Dedifferentiated amniotic fluid mesenchymal stem cell (primary cell): Measurements from ENCODE around the gene EHD2.
"Not testable (repeated sequence)": the region's sequence is repeated elsewhere in the genome, so short reads cannot be mapped to it uniquely, and the experiment has no call there.

Experiments used
- DNase-seq: peaks from one replicate; pipeline ENCODE4 v3.0.0-alpha.2; 2016; ENCODE audit errors: extremely low spot score

EHD2 gene

GRCh38 chr19:47749326-47749725, 36.1 kb downstream of the EHD2 start:
- DNase-seq = no peak

GRCh38 chr19:47750752-47751151, 37.5 kb downstream of the EHD2 start:
- no peak for DNase-seq

DNA sequence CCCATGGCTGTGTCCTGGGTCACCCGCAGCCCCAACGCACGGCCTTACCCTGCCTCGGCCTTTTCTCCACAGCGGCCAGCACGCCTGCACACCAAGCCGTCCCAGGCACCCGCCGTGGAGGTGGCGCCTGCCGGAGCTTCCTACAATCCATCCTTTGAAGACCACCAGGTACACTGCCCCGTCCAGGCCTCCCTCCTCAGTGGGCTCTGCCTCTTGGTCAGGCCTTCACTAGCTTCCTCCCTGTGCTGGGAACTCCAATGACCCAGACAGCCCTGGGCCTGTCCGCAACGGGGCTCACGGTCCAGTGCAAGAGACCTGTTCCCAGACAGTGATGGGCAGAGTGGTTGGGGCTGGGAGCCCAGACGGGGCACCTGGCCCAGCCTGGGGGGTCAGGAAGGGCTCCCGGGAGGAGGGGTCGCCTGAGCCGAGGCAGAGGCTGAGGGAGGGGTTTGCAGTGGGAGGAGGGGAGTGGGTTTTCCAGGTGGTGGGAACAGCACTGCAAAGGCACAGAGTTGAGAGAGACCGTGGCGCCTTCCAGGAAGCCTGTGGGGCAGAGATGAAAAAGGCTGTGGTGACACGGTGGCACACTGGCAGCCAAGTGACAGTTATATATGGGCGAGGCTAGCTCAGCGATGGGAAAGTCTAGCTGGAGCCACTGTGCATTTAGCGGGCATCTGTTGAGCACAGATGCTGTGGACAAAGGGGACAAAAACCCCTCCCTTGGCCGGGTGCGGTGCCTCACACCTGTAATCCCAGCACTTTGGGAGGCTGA, 39.4 kb downstream of the EHD2 start:
- DNase-seq = no peak

DNA sequence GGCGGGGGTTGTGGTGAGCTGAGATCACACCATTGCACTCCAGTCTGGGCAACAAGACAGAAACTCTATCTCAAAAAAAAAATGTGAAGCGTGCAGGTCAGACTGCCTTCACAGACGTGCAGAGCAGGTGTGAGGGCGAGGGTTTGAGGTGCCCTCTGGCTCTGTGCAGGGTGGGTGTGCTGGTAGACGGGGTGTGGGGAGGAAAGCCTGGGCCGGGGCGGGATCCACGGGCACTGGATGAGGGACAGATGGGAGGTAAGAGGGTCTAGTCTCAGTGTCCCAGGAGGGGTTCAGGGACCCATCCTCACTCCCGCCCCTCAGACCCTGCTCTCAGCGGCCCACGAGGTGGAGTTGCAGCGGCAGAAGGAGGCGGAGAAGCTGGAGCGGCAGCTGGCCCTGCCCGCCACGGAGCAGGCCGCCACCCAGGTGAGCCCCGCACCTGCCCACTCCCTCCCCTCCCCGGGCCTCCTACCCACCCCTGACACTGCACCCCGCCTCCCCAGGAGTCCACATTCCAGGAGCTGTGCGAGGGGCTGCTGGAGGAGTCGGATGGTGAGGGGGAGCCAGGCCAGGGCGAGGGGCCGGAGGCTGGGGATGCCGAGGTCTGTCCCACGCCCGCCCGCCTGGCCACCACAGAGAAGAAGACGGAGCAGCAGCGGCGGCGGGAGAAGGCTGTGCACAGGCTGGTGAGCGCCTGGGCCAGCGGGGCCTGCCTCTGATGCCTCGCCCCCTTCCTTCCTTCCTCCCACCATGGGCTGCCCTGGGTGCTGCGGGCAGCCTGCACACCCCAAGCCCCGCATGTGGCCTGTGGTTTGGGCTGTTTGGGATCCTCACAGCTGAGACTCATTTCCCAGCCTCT, 41.2 kb downstream of the EHD2 start:
- DNase-seq = no peak

- no peak for DNase-seq
Observed at GRCh38 chr19:47755065-47755761, 42.0 kb downstream of the EHD2 start.

DNA sequence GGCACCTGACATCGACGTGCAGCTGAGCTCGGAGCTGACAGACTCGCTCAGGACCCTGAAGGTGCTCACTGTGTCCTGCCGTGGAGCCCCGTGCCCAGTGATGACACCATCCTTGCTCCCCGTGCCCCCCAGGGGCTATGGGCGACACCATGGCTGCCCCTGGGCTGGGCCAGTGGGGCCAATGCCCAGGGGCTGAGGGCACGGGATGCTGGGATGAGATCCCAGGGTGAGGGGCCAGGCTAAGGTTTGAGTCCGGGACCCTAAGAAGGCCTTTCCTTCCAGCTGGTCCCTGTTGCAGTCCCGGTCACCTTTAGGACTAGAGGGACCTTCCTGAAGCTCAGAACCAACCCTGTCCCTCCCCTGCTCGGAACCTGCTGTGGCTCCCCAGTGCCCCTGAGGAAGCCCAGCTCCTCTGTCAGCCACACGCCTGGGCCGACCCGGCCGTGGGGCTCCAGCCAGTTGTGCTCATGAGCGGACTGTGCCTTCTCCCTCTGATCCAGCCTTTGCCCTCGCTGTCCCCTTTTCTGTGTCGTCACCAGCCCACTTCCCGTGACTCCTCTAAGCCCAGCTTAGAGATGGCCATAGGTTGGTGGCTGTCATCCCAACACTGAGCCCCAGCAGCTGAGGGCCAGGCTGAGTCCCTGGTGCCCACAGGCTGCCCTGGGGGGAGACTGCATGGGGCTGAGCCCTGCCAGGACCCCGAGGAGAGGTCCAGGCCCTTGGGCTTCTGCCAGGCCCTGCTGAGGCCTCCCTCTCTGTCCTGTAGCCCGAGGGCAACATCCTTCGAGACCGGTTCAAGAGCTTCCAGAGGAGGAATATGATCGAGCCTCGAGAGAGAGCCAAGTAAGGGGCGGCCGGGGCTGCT, 42.8 kb downstream of the EHD2 start:
- no peak for DNase-seq

- DNase-seq = no peak
Observed at GRCh38 chr19:47756627-47756929, 43.4 kb downstream of the EHD2 start.

- no peak for DNase-seq
Observed at GRCh38 chr19:47756953-47757608, 43.9 kb downstream of the EHD2 start.

GRCh38 chr19:47757617-47758442, 44.6 kb downstream of the EHD2 start:
- no peak for DNase-seq

DNA sequence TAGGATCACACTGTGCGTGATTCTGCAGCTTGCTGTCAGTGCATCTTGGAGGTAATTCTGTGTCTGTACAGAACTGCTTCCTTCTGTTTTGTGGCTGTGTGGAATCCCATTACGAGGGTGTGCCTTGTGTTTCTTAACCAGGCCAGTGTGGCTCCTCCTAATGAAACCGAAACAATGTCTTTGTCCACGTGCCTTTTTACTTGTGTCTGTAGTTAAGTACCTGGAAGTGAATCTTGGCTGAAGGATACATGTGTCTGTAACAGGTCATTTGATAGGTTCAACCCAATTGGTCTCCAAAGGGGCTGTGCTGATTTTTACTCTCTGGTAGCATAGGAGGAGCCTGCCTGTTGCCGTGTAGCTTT, 45.2 kb downstream of the EHD2 start:
- no peak for DNase-seq

GRCh38 chr19:47760632-47760999, 47.4 kb downstream of the EHD2 start:
- DNase-seq = no peak

- DNase-seq = no peak
Observed at GRCh38 chr19:47761566-47761965, 48.3 kb downstream of the EHD2 start.

- DNase-seq = no peak
Observed at GRCh38 chr19:47762151-47762550, 48.9 kb downstream of the EHD2 start.

GRCh38 chr19:47762615-47763308, 49.5 kb downstream of the EHD2 start:
- DNase-seq = no peak

GRCh38 chr19:47764705-47765104, 51.5 kb downstream of the EHD2 start:
- DNase-seq = not testable (repeated sequence)

DNA sequence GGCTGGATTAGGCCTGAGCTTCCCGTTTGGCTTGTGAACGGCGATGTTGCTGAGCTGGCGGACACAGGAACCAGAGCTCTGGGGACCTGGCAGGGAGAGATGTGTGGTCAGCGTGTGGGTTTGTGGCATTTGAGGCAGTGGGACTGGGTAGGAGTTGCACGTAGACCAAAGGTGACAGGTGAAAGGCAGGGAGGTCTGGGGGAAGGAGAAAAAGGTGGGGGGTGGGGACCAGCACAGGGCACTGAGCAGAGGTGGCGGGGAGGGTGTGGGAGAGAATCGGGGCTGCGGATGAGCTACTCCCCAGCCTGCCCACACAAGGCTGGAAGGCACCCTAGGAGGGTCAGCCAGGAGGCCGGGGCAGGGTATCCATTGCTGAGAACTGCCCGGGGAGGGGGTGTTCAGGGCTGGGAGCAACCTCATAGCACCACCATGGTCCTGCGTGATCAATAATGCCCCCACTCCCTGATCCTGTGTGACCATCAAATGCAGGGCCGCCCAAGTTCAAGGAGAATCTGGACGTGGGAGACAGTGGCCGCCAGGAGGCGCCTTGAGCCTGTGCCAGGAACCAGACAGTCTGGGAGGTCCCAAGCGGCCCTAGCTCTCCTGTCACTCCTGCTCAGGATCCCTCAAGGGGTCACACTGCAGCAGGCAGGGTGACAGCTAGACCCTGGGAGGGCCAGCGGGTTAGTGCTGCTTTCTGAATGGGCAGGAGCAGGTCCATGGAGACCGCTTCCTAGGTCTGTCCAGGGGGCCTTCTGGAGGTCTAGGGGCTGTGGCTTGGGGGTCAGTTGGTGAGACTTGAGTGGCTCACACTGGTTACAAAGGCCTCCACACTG, 52.5 kb downstream of the EHD2 start:
- DNase-seq = no peak

- no peak for DNase-seq
Observed at GRCh38 chr19:47766359-47766620, 53.1 kb downstream of the EHD2 start.

DNA sequence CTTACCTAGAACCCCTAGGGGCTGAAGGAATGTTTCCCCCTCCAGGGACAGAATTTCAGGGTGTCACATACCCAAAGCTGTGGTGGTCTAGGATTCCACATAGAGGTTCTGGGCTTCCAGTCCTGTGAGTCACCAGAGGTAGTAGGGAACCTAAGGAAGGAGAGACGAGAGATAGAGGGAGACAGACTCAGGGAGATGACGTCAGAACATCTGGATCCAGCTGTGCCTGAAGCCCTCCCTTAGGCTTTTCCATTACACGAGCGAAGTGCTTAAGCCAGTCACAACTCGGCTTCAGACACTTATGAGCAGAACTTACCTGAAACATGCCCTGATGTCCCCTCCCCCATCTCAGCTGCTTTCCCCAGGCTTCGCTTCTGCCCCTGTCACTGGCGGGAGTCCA, 53.4 kb downstream of the EHD2 start:
- DNase-seq = no peak

GRCh38 chr19:47767349-47767748, 54.1 kb downstream of the EHD2 start:
- DNase-seq = no peak
